Tibial artery (tissue), 4 donors: ENCODE measurements around the gene EVC2.

Experiments
- DNase-seq, 2 donors: peaks; one replicate each; pipeline ENCODE4 v3.0.0-alpha.2; 2019
- H3K27ac ChIP-seq, 2 donors: fragments of 200-600 bp; sonication (generic) in 1 of 2; 1 replicate in 1 of 2; 2 replicates in 1 of 2; pipeline ENCODE4 v1.5.1; 2018 to 2019; ENCODE audit warnings: mild to moderate bottlenecking in 1 of 2
- H3K27me3 ChIP-seq, 2 donors: fragments of 200-600 bp; sonication (generic) in 1 of 2; one replicate each; pipeline versions ENCODE4 v1.5.1 to v1.6.0; 2016 to 2019
- H3K36me3 ChIP-seq, 3 donors: fragments of 200-600 bp; sonication (generic) in 2 of 3; one replicate each; pipeline ENCODE4 v1.5.1; 2016 to 2019; ENCODE audit warnings: mild to moderate bottlenecking in 2 of 3
- H3K4me1 ChIP-seq, 4 donors: fragments of 200-600 bp; sonication (generic) in 2 of 4; 1 replicate in 3 of 4; 2 replicates in 1 of 4; pipeline ENCODE4 v1.5.1; 2016 to 2019
- H3K4me3 ChIP-seq, 2 donors: fragments of 200-600 bp; sonication (generic) in 1 of 2; 1 replicate in 1 of 2; 2 replicates in 1 of 2; pipeline ENCODE4 v1.5.1; 2018 to 2019; ENCODE audit warnings: mild to moderate bottlenecking in 2 of 2
- H3K9me3 ChIP-seq, 3 donors: fragments of 200-600 bp; sonication (generic) in 1 of 3; one replicate each; pipeline ENCODE4 v1.5.1; 2016 to 2019
- intact Hi-C: fragments of 100-400 bp; cut with DNase I; formaldehyde crosslinking; loops from one replicate; pipeline ENCODE4 v1.15.0; 2023; ENCODE audit warnings: low total_unique reads
- TF ChIP-seq, protein P1 (sequence below), 2 experiments: fragments of 200-600 bp in 1 of 2; fragments of 450-650 bp in 1 of 2; IDR thresholded peaks; one replicate each; pipeline ENCODE4 v1.5.1; 2017 to 2019; ENCODE audit warnings: antibody characterized with exemption in 2 of 2, mild to moderate bottlenecking in 1 of 2, moderate library complexity in 1 of 2

EVC2 gene

DNA sequence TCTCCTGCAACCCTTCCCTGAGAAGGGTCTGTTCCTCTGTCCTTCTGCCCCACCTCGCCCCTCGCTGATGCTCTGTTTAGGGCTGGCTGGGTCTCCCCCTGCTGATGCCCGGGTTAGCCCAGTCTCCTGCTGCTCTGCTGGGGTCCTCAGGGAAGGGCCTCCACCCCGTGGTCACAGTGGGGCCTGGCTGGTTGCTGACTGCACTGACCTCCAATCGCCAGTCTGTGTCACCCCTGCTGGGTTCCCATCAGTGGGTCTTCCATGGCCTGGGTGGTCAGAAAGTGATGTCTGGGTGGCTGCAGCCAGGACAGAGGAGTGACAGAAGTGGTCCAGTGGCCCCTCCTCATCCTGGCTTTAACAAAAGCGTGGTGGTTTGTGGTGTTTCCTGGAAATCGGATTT, 47.3 kb upstream of the EVC2 start:
- Histone ChIP-seq H3K4me1 (no peaks in the 10 kb centered on the region), H3K36me3 (peaks cover 49 to 98% (median 85%) of the 10 kb centered on the region in 3 donors), H3K27ac (no peak overlapping the region), H3K4me3 (no peak overlapping the region), H3K9me3 (no peaks in the 10 kb centered on the region), H3K27me3 (no peaks in the 10 kb centered on the region)
- peak in 1 of 2 donors; percentile 41 for DNase-seq
- TF ChIP-seq, protein P1, sequence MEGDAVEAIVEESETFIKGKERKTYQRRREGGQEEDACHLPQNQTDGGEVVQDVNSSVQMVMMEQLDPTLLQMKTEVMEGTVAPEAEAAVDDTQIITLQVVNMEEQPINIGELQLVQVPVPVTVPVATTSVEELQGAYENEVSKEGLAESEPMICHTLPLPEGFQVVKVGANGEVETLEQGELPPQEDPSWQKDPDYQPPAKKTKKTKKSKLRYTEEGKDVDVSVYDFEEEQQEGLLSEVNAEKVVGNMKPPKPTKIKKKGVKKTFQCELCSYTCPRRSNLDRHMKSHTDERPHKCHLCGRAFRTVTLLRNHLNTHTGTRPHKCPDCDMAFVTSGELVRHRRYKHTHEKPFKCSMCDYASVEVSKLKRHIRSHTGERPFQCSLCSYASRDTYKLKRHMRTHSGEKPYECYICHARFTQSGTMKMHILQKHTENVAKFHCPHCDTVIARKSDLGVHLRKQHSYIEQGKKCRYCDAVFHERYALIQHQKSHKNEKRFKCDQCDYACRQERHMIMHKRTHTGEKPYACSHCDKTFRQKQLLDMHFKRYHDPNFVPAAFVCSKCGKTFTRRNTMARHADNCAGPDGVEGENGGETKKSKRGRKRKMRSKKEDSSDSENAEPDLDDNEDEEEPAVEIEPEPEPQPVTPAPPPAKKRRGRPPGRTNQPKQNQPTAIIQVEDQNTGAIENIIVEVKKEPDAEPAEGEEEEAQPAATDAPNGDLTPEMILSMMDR (IDR thresholded peaks at IDR 0.05), result no peak
- intact Hi-C loops, result loop anchor here (5.0 kb wide), 1 partner anchor 338 kb away; no protein-coding TSS in a partner anchor

DNA sequence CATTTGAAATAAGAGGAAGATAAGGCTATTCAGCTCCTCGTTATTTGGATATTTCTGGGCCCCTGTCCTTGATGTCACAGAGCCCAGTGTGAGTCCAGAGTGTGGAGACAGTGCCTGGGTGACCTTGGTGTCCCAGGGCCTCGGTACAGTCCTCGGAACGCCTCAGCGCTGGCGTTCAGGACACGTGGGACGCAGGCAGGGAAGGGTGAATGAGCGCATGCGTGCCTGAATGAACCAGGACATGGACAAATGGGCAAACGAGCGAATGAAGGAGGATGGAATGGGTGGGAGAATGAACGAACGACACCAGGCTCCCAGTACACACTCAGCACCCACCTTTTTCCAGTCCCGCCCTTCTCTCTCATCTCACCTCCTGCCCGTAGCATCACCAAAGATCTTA, 46.8 kb upstream of the EVC2 start:
- H3K4me3 ChIP-seq, result no peak overlapping the region
- peaks cover 49 to 98% (median 85%) of the 10 kb centered on the region in 3 donors for H3K36me3 ChIP-seq
- TF ChIP-seq, protein P1 (IDR thresholded peaks at IDR 0.05), result no peak
- H3K4me1 ChIP-seq, result no peaks in the 10 kb centered on the region
- H3K9me3 ChIP-seq, result no peaks in the 10 kb centered on the region
- DNase-seq, result peak in 1 of 2 donors; percentile 48
- intact Hi-C loops, result loop anchor here (5.0 kb wide), 1 partner anchor 338 kb away; no protein-coding TSS in a partner anchor
- no peaks in the 10 kb centered on the region for H3K27me3 ChIP-seq
- no peak overlapping the region for H3K27ac ChIP-seq

DNA sequence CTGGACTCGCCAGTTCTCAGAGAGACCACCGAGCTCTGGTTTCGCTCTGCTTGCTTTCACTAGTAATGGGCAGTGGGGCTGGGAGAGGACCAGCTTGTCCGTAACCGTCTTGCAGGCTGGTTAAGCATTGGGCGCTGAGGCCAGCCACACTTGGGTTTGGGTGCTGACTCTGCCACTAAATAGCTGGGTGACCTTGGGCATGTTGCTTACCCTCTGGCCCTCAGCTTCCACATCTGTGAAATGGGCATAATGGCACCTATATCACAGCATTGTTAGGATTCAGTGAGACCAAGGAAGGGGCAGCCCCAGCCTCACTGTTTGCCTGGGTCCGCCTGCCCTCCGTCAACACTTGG, 46.1 kb upstream of the EVC2 start:
- DNase-seq, result no peak
- no peaks in the 10 kb centered on the region for H3K27me3 ChIP-seq
- no peaks in the 10 kb centered on the region for H3K9me3 ChIP-seq
- no peak overlapping the region for H3K27ac ChIP-seq
- H3K4me3 ChIP-seq, result no peak overlapping the region
- no peaks in the 10 kb centered on the region for H3K4me1 ChIP-seq
- TF ChIP-seq, protein P1 (IDR thresholded peaks at IDR 0.05), result no peak
- peaks cover 55 to 98% (median 84%) of the 10 kb centered on the region in 3 donors for H3K36me3 ChIP-seq
- intact Hi-C loops, result no loop called here

DNA sequence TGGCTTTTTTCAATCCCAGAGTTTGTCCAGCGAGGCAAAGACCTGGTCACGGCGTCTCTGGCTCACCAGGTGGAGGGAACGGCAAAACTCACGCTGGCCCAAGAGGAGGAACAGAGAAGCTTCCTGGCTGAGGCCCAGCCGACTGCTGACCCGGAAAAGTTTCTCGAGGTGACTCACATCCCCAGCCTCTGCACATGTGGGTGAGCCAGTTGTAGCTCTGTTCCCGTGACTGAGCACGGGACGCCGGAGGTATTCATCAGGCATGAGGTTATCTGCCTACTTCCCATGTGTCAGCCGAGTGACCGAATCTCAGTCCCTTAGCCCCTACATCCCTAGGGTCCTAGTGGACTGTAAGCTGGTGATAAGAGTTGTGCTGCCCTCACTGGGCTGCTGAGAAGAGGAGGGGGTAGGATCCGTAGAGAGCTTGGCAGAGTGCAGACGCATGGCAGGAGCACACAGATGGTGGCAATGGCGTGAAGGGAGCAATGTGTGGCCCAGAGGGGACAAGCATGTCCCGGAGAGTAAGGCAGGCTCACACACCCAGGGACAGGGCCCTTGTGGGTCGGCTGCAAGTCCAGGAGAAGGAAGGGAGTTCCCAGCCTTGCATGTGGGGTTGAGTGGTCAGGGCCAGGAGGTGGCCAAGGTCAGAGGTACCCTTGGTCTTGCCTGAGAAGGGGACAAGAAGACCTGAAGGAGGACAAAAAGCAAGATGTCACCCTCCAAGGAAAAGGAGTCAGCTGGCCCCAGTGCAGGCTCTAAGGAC, 45.6 kb upstream of the EVC2 start:
- Histone ChIP-seq H3K36me3 (peaks cover 57 to 98% (median 81%) of the 10 kb centered on the region in 3 donors), H3K4me1 (no peaks in the 10 kb centered on the region), H3K27ac (no peak overlapping the region), H3K9me3 (no peaks in the 10 kb centered on the region), H3K4me3 (no peak overlapping the region), H3K27me3 (no peaks in the 10 kb centered on the region)
- DNase-seq, result peak in 1 of 2 donors; percentile 65
- intact Hi-C loops, result no loop called here
- TF ChIP-seq, protein P1 (IDR thresholded peaks at IDR 0.05), result no peak

DNA sequence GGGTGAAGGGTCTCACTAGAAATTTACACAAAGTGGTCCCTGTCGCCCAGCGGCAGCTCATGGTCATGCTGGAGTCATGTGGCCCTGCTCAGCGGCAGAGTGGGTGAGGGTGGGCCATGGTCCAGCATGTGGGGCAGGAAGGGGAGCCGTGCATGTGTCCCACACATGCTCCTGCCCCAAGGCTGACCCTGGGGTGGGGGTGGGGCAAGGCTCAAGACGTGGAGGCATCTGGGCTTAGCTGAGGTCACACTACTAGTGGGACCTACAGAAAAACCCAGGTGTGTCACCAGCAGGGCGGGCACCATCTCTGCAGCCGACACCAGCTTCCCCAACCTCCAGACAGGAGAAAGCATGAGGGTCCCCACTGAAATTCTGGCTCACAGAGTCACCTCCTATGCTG, 45.0 kb upstream of the EVC2 start:
- Histone ChIP-seq H3K36me3 (peaks cover 57 to 95% (median 78%) of the 10 kb centered on the region in 3 donors), H3K9me3 (no peaks in the 10 kb centered on the region), H3K4me1 (no peaks in the 10 kb centered on the region), H3K4me3 (no peak overlapping the region), H3K27me3 (no peaks in the 10 kb centered on the region), H3K27ac (no peak overlapping the region)
- intact Hi-C loops, result no loop called here
- TF ChIP-seq, protein P1 (IDR thresholded peaks at IDR 0.05), result no peak
- peak in 1 of 2 donors; percentile 63 for DNase-seq
